Measurements from ENCODE around the gene USE1. TPM values are rescaled to one million over a fixed set of nuclear protein-coding genes. Genes with fewer than 3 reads are reported as not detected.

USE1 gene
- total RNA-seq, 1 experiment from 2014 or later = 27.5 TPM

DNA sequence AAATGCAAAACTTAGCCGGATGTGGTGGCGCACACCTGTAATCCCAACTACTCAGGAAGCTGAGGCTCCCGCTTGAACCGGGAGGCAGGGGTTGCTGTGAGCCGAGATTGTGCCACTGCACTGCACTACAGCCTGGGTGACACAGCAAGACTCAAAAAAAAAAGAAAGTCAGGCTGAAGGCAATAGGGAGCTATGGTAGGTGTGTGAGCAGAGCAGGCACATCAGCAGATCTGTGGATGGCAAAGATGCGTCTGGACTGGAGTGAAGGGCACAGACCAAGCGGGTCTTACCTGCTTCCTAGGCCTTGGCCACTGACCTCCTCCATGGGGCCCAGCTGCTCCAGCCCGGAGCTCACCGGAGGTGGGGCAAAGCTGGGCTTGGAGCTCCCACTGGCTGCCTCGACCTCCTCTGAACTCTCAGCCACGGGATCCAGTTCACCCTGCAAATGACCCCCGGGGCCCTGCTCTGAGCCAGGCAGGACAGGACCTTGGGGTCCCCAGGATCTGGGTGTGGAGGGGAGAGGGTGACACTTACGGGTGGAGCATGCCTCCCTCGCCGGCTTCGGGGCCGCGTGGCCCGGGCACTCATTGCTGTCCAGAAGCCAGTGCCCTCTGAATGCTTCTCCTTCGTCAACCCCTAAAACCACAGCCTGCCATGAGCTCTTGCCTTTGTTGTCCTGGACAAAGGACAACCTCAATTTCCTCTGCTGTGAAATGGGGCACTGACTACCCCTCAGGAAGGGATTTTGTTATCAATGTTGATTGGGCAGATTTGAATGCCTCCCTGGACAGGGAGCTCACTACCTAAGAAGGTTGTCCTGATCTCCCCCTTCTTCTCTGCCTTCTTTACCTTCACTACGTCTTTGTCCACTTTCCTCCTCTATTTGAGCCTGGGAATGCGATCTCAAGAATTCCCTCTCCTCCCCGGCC is 48.8 kb downstream of the USE1 start:
- no TSS peak for BruUV-seq (replicated peaks)
- Histone ChIP-seq H3K27me3 (ENCODE audit: insufficient read depth, low read length) (no peaks in the 10 kb centered on the region), H3K4me2 (ENCODE audit: low read length) (no peak overlapping the region), H4K20me1 (ENCODE audit: insufficient read depth) (no peaks in the 10 kb centered on the region), H2AFZ (ENCODE audit: low read depth, low read length, poor library complexity, severe bottlenecking) (no peak overlapping the region), H3K36me3 (ENCODE audit: control insufficient read depth in 1 of 2, insufficient read depth in 2 of 2, low read length in 2 of 2) (peaks cover 0 to 4% of the 10 kb centered on the region in 2 experiments; a peak in 1 of 4 replicates), H3K4me3 (replicated peaks in 1 of 2; ENCODE audit: low read depth in 1 of 2, low read length in 2 of 2) (no peak overlapping the region), H3K9ac (ENCODE audit: low read length) (no peak overlapping the region), H3K9me2 (ENCODE audit: insufficient read depth) (no peaks in the 10 kb centered on the region), H3K4me1 (ENCODE audit: control insufficient read depth in 1 of 2, insufficient read depth in 2 of 2, low read length in 2 of 2) (peaks cover 3 to 17% of the 10 kb centered on the region in 2 experiments; a peak in 3 of 4 replicates), H3K9me3 (ENCODE audit: control insufficient read depth in 1 of 2, insufficient read depth in 1 of 2, low read depth in 1 of 2, low read length in 2 of 2) (no peaks in the 10 kb centered on the region), H3K79me2 (ENCODE audit: insufficient read depth, low read length) (peaks cover 15% of the 10 kb centered on the region), H3K27ac (ENCODE audit: low read depth, low read length) (no peak overlapping the region)
- ChIA-PET RAD21 (ENCODE audit: low non-redundant PET in 1 of 2, low total read pairs in 2 of 2, uncharacterized antibody in 2 of 2, unreplicated experiment in 2 of 2) (no interaction called here), POLR2A (interaction anchor here (1.3 kb wide), 1 partner anchor 29 kb away, joined by 3 read pairs; no protein-coding TSS in a partner anchor), CTCF (no interaction called here)
- intact Hi-C loops (cut with micrococcal nuclease) = no loop called here
- TF ChIP-seq YY1 (IDR thresholded peaks at IDR 0.05; ENCODE audit: extremely low read depth, insufficient replicate concordance, low read depth, low read length) = no peak
- no peak for TF ChIP-seq EZH2 (IDR thresholded peaks at IDR 0.05)
- no peak for TF ChIP-seq POLR2A (IDR thresholded peaks at IDR 0.05; ENCODE audit: borderline replicate concordance, extremely low read depth, insufficient read depth, insufficient read length)
- TF ChIP-seq, protein P1, sequence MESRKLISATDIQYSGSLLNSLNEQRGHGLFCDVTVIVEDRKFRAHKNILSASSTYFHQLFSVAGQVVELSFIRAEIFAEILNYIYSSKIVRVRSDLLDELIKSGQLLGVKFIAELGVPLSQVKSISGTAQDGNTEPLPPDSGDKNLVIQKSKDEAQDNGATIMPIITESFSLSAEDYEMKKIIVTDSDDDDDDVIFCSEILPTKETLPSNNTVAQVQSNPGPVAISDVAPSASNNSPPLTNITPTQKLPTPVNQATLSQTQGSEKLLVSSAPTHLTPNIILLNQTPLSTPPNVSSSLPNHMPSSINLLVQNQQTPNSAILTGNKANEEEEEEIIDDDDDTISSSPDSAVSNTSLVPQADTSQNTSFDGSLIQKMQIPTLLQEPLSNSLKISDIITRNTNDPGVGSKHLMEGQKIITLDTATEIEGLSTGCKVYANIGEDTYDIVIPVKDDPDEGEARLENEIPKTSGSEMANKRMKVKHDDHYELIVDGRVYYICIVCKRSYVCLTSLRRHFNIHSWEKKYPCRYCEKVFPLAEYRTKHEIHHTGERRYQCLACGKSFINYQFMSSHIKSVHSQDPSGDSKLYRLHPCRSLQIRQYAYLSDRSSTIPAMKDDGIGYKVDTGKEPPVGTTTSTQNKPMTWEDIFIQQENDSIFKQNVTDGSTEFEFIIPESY (IDR thresholded peaks at IDR 0.05; ENCODE audit: extremely low read depth, insufficient replicate concordance, low read length) = no peak
- no peak for TF ChIP-seq SIN3A (IDR thresholded peaks at IDR 0.05; ENCODE audit: low read depth)
- TF ChIP-seq, protein P2, sequence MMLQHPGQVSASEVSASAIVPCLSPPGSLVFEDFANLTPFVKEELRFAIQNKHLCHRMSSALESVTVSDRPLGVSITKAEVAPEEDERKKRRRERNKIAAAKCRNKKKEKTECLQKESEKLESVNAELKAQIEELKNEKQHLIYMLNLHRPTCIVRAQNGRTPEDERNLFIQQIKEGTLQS (IDR thresholded peaks at IDR 0.05) = no peak
- TF ChIP-seq FOSL1 (IDR thresholded peaks at IDR 0.05; ENCODE audit: low read depth) = no peak
- no peak for TF ChIP-seq CTCF (IDR thresholded peaks at IDR 0.05 in 2 of 3, conservative IDR thresholded peaks at IDR 0.05 in 1 of 3; ENCODE audit: borderline replicate concordance in 1 of 3, insufficient read depth in 1 of 3, low read depth in 2 of 3, low read length in 2 of 3)
- no peak for TF ChIP-seq CEBPB (IDR thresholded peaks at IDR 0.05; ENCODE audit: low read depth)
- no peak for TF ChIP-seq CBX3 (IDR thresholded peaks at IDR 0.05; ENCODE audit: low read depth)
- no peak for TF ChIP-seq JUND (IDR thresholded peaks at IDR 0.05)
- no peak for TF ChIP-seq EGR1 (IDR thresholded peaks at IDR 0.05; ENCODE audit: low read depth)
- no peak for TF ChIP-seq TCF7L2 (IDR thresholded peaks at IDR 0.05; ENCODE audit: borderline replicate concordance, extremely low read depth, insufficient read depth, insufficient read length)
- TF ChIP-seq, protein P3, sequence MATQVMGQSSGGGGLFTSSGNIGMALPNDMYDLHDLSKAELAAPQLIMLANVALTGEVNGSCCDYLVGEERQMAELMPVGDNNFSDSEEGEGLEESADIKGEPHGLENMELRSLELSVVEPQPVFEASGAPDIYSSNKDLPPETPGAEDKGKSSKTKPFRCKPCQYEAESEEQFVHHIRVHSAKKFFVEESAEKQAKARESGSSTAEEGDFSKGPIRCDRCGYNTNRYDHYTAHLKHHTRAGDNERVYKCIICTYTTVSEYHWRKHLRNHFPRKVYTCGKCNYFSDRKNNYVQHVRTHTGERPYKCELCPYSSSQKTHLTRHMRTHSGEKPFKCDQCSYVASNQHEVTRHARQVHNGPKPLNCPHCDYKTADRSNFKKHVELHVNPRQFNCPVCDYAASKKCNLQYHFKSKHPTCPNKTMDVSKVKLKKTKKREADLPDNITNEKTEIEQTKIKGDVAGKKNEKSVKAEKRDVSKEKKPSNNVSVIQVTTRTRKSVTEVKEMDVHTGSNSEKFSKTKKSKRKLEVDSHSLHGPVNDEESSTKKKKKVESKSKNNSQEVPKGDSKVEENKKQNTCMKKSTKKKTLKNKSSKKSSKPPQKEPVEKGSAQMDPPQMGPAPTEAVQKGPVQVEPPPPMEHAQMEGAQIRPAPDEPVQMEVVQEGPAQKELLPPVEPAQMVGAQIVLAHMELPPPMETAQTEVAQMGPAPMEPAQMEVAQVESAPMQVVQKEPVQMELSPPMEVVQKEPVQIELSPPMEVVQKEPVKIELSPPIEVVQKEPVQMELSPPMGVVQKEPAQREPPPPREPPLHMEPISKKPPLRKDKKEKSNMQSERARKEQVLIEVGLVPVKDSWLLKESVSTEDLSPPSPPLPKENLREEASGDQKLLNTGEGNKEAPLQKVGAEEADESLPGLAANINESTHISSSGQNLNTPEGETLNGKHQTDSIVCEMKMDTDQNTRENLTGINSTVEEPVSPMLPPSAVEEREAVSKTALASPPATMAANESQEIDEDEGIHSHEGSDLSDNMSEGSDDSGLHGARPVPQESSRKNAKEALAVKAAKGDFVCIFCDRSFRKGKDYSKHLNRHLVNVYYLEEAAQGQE (IDR thresholded peaks at IDR 0.05; ENCODE audit: low read depth) = no peak
- no peak for TF ChIP-seq EZH2phosphoT487 (IDR thresholded peaks at IDR 0.05; ENCODE audit: borderline replicate concordance)
- no peak for TF ChIP-seq ZFX (IDR thresholded peaks at IDR 0.05)
- no peak for TF ChIP-seq ELF1 (IDR thresholded peaks at IDR 0.05; ENCODE audit: borderline replicate concordance, low read depth)
- TF ChIP-seq RAD21 (IDR thresholded peaks at IDR 0.05; ENCODE audit: low read depth) = no peak
- no peak for DNase-seq (ENCODE audit: low read depth, low spot score)
- ATAC-seq = no peak

Measured in HCT116 (cell line).